HCT116 (cell line): Measurements from ENCODE around the gene CLCN5.

Source experiments
- EGR1 ChIP-seq: IDR thresholded peaks from 2 replicates; pipeline ENCODE4 v1.6.1; 2012; ENCODE audit warnings: low read depth
- POLR2A ChIP-seq: IDR thresholded peaks from 2 replicates; pipeline ENCODE4 v1.7.0; 2011; ENCODE audit warnings: borderline replicate concordance; ENCODE audit not compliant: insufficient read depth, insufficient read length; ENCODE audit errors: extremely low read depth
- SIN3A ChIP-seq: IDR thresholded peaks from 2 replicates; pipeline ENCODE4 v1.6.1; 2012; ENCODE audit warnings: low read depth
- YY1 ChIP-seq: IDR thresholded peaks from 2 replicates; pipeline ENCODE4 v1.6.1; 2011; ENCODE audit warnings: low read length, low read depth, moderate library complexity, mild to moderate bottlenecking; ENCODE audit not compliant: insufficient replicate concordance; ENCODE audit errors: extremely low read depth
- ZNF274 ChIP-seq: fragments of 200-500 bp; sonication (Bioruptor generic); IDR thresholded peaks from 2 replicates; pipeline ENCODE4 v1.6.1; 2014; ENCODE audit warnings: mild to moderate bottlenecking, low read depth, low read length, inconsistent platforms
- TF ChIP-seq, protein P1 (sequence below), 3 experiments: fragments of 200-600 bp in 1 of 3; sonication (generic) in 1 of 3; IDR thresholded peaks in 2 of 3; conservative IDR thresholded peaks in 1 of 3; 2 replicates each; pipeline ENCODE4 v1.5.1; 2012 to 2017; ENCODE audit warnings: low read depth in 2 of 3, low read length in 2 of 3, antibody characterized with exemption in 1 of 3, borderline replicate concordance in 1 of 3, control low read depth in 1 of 3, mild to moderate bottlenecking in 1 of 3, mixed read lengths in 1 of 3, mixed run types in 1 of 3, moderate library complexity in 1 of 3; ENCODE audit not compliant: insufficient read depth in 1 of 3

DNA sequence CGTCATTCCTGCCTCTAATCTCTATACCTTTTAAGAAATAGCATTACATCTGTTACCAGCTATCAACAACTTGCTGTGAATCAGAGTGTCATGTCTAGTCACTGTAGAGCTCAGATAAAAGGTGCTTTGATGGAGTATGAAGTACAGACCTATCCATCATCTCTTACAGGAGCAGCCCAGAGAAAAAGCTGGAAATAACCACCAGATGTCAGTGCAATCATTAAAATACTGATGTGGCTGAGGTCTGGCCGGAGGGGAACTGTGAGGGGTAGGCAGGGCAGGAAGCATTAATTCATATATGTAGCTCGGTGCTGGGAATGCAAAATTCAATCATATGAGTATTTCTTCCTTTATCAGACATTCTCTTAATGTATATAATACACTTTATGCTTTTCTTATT lies 177.8 kb downstream of the CLCN5 start:
- TF ChIP-seq EGR1 (no peak), POLR2A (no peak), SIN3A (no peak), ZNF274 (no peak), YY1 (no peak)
- TF ChIP-seq, protein P1, sequence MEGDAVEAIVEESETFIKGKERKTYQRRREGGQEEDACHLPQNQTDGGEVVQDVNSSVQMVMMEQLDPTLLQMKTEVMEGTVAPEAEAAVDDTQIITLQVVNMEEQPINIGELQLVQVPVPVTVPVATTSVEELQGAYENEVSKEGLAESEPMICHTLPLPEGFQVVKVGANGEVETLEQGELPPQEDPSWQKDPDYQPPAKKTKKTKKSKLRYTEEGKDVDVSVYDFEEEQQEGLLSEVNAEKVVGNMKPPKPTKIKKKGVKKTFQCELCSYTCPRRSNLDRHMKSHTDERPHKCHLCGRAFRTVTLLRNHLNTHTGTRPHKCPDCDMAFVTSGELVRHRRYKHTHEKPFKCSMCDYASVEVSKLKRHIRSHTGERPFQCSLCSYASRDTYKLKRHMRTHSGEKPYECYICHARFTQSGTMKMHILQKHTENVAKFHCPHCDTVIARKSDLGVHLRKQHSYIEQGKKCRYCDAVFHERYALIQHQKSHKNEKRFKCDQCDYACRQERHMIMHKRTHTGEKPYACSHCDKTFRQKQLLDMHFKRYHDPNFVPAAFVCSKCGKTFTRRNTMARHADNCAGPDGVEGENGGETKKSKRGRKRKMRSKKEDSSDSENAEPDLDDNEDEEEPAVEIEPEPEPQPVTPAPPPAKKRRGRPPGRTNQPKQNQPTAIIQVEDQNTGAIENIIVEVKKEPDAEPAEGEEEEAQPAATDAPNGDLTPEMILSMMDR (IDR thresholded peaks at IDR 0.05 in 2 of 3, conservative IDR thresholded peaks at IDR 0.05 in 1 of 3; ENCODE audit: borderline replicate concordance in 1 of 3, insufficient read depth in 1 of 3, low read depth in 2 of 3, low read length in 2 of 3) = peak; percentile 20 to 53 (median 35); a peak in 3 of 6 replicates
